Endothelial cell of umbilical vein (primary cell): ENCODE data around the gene CLCN4. TPM values are rescaled to one million over a fixed set of nuclear protein-coding genes. Genes with fewer than 3 reads are reported as not detected.

Experiments used
- BruUV-seq: library from RNA; stranded (reverse); fragments of 400-500 nt; replicated peaks from 2 replicates; lab custom pipeline; 2021; lab: Mats Ljungman, UMichigan
- CTCF ChIA-PET: fragments of 300-600, 350-600 bp; sonication (Branson Sonifier 250); formaldehyde crosslinking; loops from one replicate; lab custom pipeline; 2021; ENCODE audit warnings: antibody characterized with exemption, inconsistent platforms; lab: Charles Lee
- POLR2A ChIA-PET: fragments of 300-600, 350-600 bp; sonication (Branson Sonifier 250); formaldehyde crosslinking; loops from one replicate; lab custom pipeline; 2021; ENCODE audit warnings: antibody characterized with exemption, inconsistent platforms; lab: Charles Lee
- DNase-seq: peaks from one replicate; pipeline ENCODE4 v3.0.0-alpha.2; 2011; ENCODE audit warnings: low read depth, low spot score
- FAIRE-seq: peaks from 2 replicates; lab custom pipeline; 2011; peaks lifted over from hg19 to GRCh38; lab: Jason Lieb, UNC
- H2AFZ ChIP-seq: 2 replicates; pipeline ENCODE4 v1.6.0; 2012; ENCODE audit warnings: low read depth, low read length, control low read depth, inconsistent platforms
- H3K27ac ChIP-seq: 2 replicates; pipeline ENCODE4 v1.5.1; 2011; ENCODE audit warnings: low read depth, mild to moderate bottlenecking, control low read depth, low read length, moderate library complexity; ENCODE audit not compliant: insufficient read depth
- H3K27me3 ChIP-seq, 2 experiments: 2 replicates each; pipeline versions ENCODE4 v1.6.0 to v1.6.1; 2011; ENCODE audit warnings: low read length in 2 of 2, mixed read lengths in 1 of 2; ENCODE audit not compliant: control insufficient read depth in 2 of 2, insufficient read depth in 2 of 2
- H3K36me3 ChIP-seq, 2 experiments: 2 replicates in 1 of 2; 3 replicates in 1 of 2; pipeline ENCODE4 v1.5.1; 2011; ENCODE audit warnings: low read length in 2 of 2, mild to moderate bottlenecking in 1 of 2, moderate library complexity in 1 of 2; ENCODE audit not compliant: control insufficient read depth in 2 of 2, insufficient read depth in 2 of 2; ENCODE audit errors: extremely low read depth in 1 of 2
- H3K4me1 ChIP-seq: 3 replicates; pipeline ENCODE4 v1.5.1; 2011; ENCODE audit warnings: mild to moderate bottlenecking, low read length; ENCODE audit not compliant: control insufficient read depth, insufficient read depth; ENCODE audit errors: extremely low read depth
- H3K4me2 ChIP-seq: 2 replicates; pipeline ENCODE4 v1.6.1; 2011; ENCODE audit warnings: low read length, control low read depth, mixed read lengths; ENCODE audit not compliant: insufficient read depth
- H3K4me3 ChIP-seq, 3 experiments: fragments of 200-600 bp in 1 of 3; sonication (generic), shearing (Covaris generic) in 1 of 3; replicated peaks in 1 of 3; 2 replicates each; pipeline ENCODE4 v1.5.1; 2011 to 2016; ENCODE audit warnings: control low read depth in 3 of 3, low read length in 3 of 3, mild to moderate bottlenecking in 2 of 3, inconsistent platforms in 1 of 3, low read depth in 1 of 3, moderate library complexity in 1 of 3; ENCODE audit not compliant: insufficient read depth in 1 of 3
- H3K79me2 ChIP-seq: 2 replicates; pipeline ENCODE4 v1.6.0; 2012; ENCODE audit warnings: low read length, inconsistent platforms; ENCODE audit not compliant: control insufficient read depth, insufficient read depth
- H3K9ac ChIP-seq: replicated peaks from 2 replicates; pipeline ENCODE3; 2011; ENCODE audit warnings: low read length, control low read depth; ENCODE audit not compliant: insufficient read depth; ENCODE audit errors: extremely low read depth
- H3K9me1 ChIP-seq: replicated peaks from 3 replicates; pipeline ENCODE4 v1.6.0; 2011; ENCODE audit warnings: mild to moderate bottlenecking, low read length; ENCODE audit not compliant: control insufficient read depth, insufficient read depth; ENCODE audit errors: extremely low read depth
- H3K9me3 ChIP-seq: replicated peaks from 2 replicates; pipeline ENCODE4 v1.5.1; 2012; ENCODE audit warnings: low read length, inconsistent platforms; ENCODE audit not compliant: control insufficient read depth, insufficient read depth
- H4K20me1 ChIP-seq: replicated peaks from 2 replicates; pipeline ENCODE3; 2011; ENCODE audit warnings: mild to moderate bottlenecking, low read length; ENCODE audit not compliant: control insufficient read depth, insufficient read depth; ENCODE audit errors: extremely low read depth
- EZH2 ChIP-seq: IDR thresholded peaks from 2 replicates; pipeline ENCODE4 v1.6.1; 2012; ENCODE audit warnings: borderline replicate concordance, low read depth, mild to moderate bottlenecking, moderate library complexity, low read length, inconsistent platforms; ENCODE audit not compliant: severe bottlenecking
- FOS ChIP-seq: IDR thresholded peaks from 2 replicates; pipeline ENCODE4 v1.6.1; 2011; ENCODE audit warnings: mild to moderate bottlenecking, low read length, moderate library complexity, borderline replicate concordance; ENCODE audit not compliant: insufficient read depth
- GATA2 ChIP-seq: IDR thresholded peaks from 2 replicates; pipeline ENCODE4 v1.7.0; 2011; ENCODE audit warnings: low read depth, mild to moderate bottlenecking, moderate library complexity, mixed read lengths, low read length; ENCODE audit not compliant: insufficient read length, insufficient read depth
- JUN ChIP-seq: IDR thresholded peaks from 2 replicates; pipeline ENCODE4 v1.6.1; 2011; ENCODE audit warnings: borderline replicate concordance, low read depth; ENCODE audit not compliant: insufficient read length, insufficient read depth
- MYC ChIP-seq: IDR thresholded peaks from one replicate; pipeline ENCODE4 v1.6.1; 2011; ENCODE audit warnings: mild to moderate bottlenecking, low read depth, low read length
- POLR2A ChIP-seq: IDR thresholded peaks from 2 replicates; pipeline ENCODE4 v1.6.1; 2012; ENCODE audit warnings: low read depth, mild to moderate bottlenecking, control low read depth, low read length
- POLR2AphosphoS5 ChIP-seq: IDR thresholded peaks from 2 replicates; pipeline ENCODE4 v1.6.1; 2012; ENCODE audit warnings: low read depth, mild to moderate bottlenecking, control low read depth, low read length, moderate library complexity; ENCODE audit not compliant: insufficient read depth
- dilution Hi-C: fragments of 300-500 bp; cut with MboI; formaldehyde crosslinking; loops from one replicate; pipeline ENCODE4 v1.15.0; 2019; ENCODE audit warnings: low sequenced_read_pairs; ENCODE audit not compliant: extremely low pct_ligation_motif_present
- intact Hi-C: fragments of 100-400 bp; cut with micrococcal nuclease; formaldehyde crosslinking; loops from one replicate; pipeline ENCODE4 v1.10.0; 2022
- polyA plus RNA-seq, 4 experiments: library from polyadenylated mRNA; depleted of rRNA in 3 of 4; stranded (reverse) in 3 of 4; unstranded in 1 of 4; fragments of >200 nt; gene quantifications; 2 replicates each; pipeline versions ENCODE4 v1.2.1 to v1.2.3, GENCODE V29; 2011 to 2012; ENCODE audit warnings: missing spikeins in 1 of 4
- total RNA-seq: library from RNA; stranded (reverse); gene quantifications from 2 replicates; pipeline ENCODE4 v1.2.3, GENCODE V29; 2021
- TF ChIP-seq, protein P1 (sequence below): IDR thresholded peaks from 2 replicates; pipeline ENCODE4 v1.6.1; 2011; ENCODE audit not compliant: insufficient read depth, insufficient read length
- TF ChIP-seq, protein P2 (sequence below), 2 donors: IDR thresholded peaks; 1 replicate in 1 of 2; 2 replicates in 1 of 2; pipeline ENCODE4 v1.5.1; 2011; ENCODE audit warnings: low read length in 2 of 2, mild to moderate bottlenecking in 2 of 2, moderate library complexity in 2 of 2, control low read depth in 1 of 2, inconsistent platforms in 1 of 2, low read depth in 1 of 2; ENCODE audit not compliant: insufficient read depth in 1 of 2; ENCODE audit errors: extremely low read depth in 1 of 2

Gene CLCN4
- total and polyA plus RNA-seq, 2 donors (not counting 3 experiments of a cell fraction or from before 2014, with no cell fraction given): 7.6 to 19.8 TPM

GRCh38 chrX:10124506-10125247 lies 32.1 kb upstream of the CLCN4 start:
- dilution Hi-C loops (no loop called here), intact Hi-C loops (no loop called here)
- CTCF ChIA-PET: no interaction called here
- no peak overlapping the region for H3K4me2 ChIP-seq
- no peaks in the 10 kb centered on the region for H3K4me1 ChIP-seq
- no peak overlapping the region for H3K4me3 ChIP-seq
- H3K9me1 ChIP-seq: no peaks in the 10 kb centered on the region
- no peak overlapping the region for H3K9ac ChIP-seq
- H3K27ac ChIP-seq: no peak overlapping the region
- H3K27me3 ChIP-seq: no peaks in the 10 kb centered on the region
- no TSS peak for BruUV-seq
- H4K20me1 ChIP-seq: no peaks in the 10 kb centered on the region
- POLR2A ChIA-PET: no interaction called here
- no peak for DNase-seq
- H3K9me3 ChIP-seq: no peaks in the 10 kb centered on the region
- H3K79me2 ChIP-seq: peaks cover 16% of the 10 kb centered on the region
- no peak for TF ChIP-seq GATA2
- peaks cover 3 to 18% of the 10 kb centered on the region in 2 experiments for H3K36me3 ChIP-seq
- no peak overlapping the region for H2AFZ ChIP-seq
- FAIRE-seq: no peak

DNA sequence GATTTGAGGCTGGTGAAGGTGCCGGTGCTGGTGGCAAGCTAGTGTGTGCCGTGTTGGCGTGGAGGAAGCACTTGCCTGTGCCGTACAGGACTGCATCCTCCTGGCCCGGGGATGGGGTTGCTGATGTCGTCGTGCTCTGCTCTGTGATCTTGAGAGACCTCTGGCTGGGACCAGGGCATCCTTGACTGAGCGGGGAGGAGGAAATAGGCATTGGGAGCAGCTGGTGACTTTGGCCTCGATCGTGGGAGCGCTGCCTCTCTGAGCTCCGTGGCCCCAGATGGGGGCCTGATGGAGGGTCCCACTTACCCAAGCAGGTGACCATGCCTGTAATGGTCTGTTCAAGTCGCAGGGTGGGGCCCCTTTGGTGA lies 31.5 kb upstream of the CLCN4 start:
- dilution Hi-C loops: no loop called here
- POLR2A ChIA-PET: no interaction called here
- TF ChIP-seq JUN (no peak), GATA2 (no peak), POLR2AphosphoS5 (no peak), EZH2 (no peak), FOS (no peak), MYC (no peak), POLR2A (no peak)
- TF ChIP-seq, protein P1, sequence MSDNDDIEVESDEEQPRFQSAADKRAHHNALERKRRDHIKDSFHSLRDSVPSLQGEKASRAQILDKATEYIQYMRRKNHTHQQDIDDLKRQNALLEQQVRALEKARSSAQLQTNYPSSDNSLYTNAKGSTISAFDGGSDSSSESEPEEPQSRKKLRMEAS: no peak
- TF ChIP-seq, protein P2, sequence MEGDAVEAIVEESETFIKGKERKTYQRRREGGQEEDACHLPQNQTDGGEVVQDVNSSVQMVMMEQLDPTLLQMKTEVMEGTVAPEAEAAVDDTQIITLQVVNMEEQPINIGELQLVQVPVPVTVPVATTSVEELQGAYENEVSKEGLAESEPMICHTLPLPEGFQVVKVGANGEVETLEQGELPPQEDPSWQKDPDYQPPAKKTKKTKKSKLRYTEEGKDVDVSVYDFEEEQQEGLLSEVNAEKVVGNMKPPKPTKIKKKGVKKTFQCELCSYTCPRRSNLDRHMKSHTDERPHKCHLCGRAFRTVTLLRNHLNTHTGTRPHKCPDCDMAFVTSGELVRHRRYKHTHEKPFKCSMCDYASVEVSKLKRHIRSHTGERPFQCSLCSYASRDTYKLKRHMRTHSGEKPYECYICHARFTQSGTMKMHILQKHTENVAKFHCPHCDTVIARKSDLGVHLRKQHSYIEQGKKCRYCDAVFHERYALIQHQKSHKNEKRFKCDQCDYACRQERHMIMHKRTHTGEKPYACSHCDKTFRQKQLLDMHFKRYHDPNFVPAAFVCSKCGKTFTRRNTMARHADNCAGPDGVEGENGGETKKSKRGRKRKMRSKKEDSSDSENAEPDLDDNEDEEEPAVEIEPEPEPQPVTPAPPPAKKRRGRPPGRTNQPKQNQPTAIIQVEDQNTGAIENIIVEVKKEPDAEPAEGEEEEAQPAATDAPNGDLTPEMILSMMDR (IDR thresholded peaks at IDR 0.05; ENCODE audit: extremely low read depth in 1 of 2, insufficient read depth in 1 of 2, low read depth in 1 of 2, low read length in 2 of 2): no peak
- H3K4me1 ChIP-seq: no peaks in the 10 kb centered on the region
- no peak overlapping the region for H3K9ac ChIP-seq
- intact Hi-C loops: no loop called here
- CTCF ChIA-PET: no interaction called here
- no TSS peak for BruUV-seq
- H3K9me1 ChIP-seq: no peaks in the 10 kb centered on the region
- H3K27ac ChIP-seq: no peak overlapping the region
- no peak overlapping the region for H3K4me2 ChIP-seq
- H4K20me1 ChIP-seq: no peaks in the 10 kb centered on the region
- no peak for DNase-seq
- no peaks in the 10 kb centered on the region for H3K9me3 ChIP-seq
- H3K27me3 ChIP-seq: no peaks in the 10 kb centered on the region
- H3K79me2 ChIP-seq: peaks cover 15% of the 10 kb centered on the region
- H3K36me3 ChIP-seq: peaks cover 3 to 22% of the 10 kb centered on the region in 2 experiments
- no peak overlapping the region for H3K4me3 ChIP-seq
- no peak overlapping the region for H2AFZ ChIP-seq
- no peak for FAIRE-seq
